ENCODE results near the gene IL10RB. TPM values are rescaled to one million over a fixed set of nuclear protein-coding genes. Genes with fewer than 3 reads are reported as not detected.
"Not testable (repeated sequence)": the region's sequence is repeated elsewhere in the genome, so short reads cannot be mapped to it uniquely, and the experiment has no call there.

The IL10RB gene
- total RNA-seq, 4 donors from 2014 or later, result 33.5 to 58.3 (median 39.1) TPM

- TF ChIP-seq CTCF (IDR thresholded peaks at IDR 0.05), result no peak
- ATAC-seq (ENCODE audit: low FRiP score) (no peak), DNase-seq (ENCODE audit: low spot score) (no peak)
Measured at GRCh38 chr21:33236013-33236686, 30.0 kb upstream of the IL10RB start.

GRCh38 chr21:33236766-33237165, 29.4 kb upstream of the IL10RB start:
- no peak for TF ChIP-seq CTCF (IDR thresholded peaks at IDR 0.05)
- DNase-seq (ENCODE audit: low spot score) (no peak), ATAC-seq (ENCODE audit: low FRiP score) (no peak)

GRCh38 chr21:33237486-33237885, 28.7 kb upstream of the IL10RB start:
- DNase-seq (ENCODE audit: low spot score) (no peak), ATAC-seq (ENCODE audit: low FRiP score) (peak; percentile 30)
- TF ChIP-seq CTCF (IDR thresholded peaks at IDR 0.05), result no peak

- ATAC-seq (ENCODE audit: low FRiP score), result no peak
- no peak for DNase-seq (ENCODE audit: low spot score)
- no peak for TF ChIP-seq CTCF (IDR thresholded peaks at IDR 0.05)
Measured at GRCh38 chr21:33238146-33238545, 28.0 kb upstream of the IL10RB start.

- DNase-seq (ENCODE audit: low spot score), result no peak
- ATAC-seq (ENCODE audit: low FRiP score), result peak; percentile 16
- no peak for TF ChIP-seq CTCF (IDR thresholded peaks at IDR 0.05)
Measured at GRCh38 chr21:33238565-33239255, 27.5 kb upstream of the IL10RB start.

- DNase-seq (ENCODE audit: low spot score); ATAC-seq (ENCODE audit: low FRiP score): not testable (repeated sequence)
Measured at GRCh38 chr21:33239559-33240127, 26.5 kb upstream of the IL10RB start.

GRCh38 chr21:33240404-33240803, 25.8 kb upstream of the IL10RB start:
- TF ChIP-seq CTCF (IDR thresholded peaks at IDR 0.05), result no peak
- ATAC-seq (ENCODE audit: low FRiP score), result no peak
- DNase-seq (ENCODE audit: low spot score), result no peak

All from omental fat pad (tissue), 4 donors.